ENCODE data around the gene ATP2C2.

DNA sequence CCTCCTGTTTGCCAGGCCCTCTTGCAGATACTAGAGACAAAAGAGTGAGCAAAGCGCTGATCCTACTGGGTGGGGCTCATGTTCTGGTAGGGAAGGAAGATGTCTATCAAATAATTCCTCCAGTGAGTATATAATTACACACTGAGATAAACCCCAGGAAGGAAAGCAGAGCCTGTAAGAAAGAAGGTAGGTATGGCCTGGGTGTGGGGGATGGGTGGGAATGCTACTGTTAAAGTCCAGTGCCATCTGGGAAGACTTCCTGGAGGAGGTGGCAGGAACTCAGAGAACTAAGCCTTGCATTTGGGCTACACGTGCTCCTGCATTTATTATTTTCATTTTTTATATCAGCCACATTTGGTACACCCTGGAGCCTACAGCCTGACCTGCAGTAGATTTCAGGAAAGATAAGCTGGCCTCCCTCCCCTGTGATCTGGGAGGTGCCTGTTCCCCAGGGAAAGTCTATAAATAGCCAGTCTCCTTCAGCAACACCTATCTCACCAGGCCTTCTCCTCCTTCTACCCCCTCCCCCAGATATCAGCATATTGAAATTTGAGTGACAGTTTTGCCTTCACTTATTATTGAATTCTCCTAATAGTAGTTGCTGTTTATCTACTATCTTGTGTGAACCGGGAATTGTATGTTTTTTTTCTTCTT, 11.5 kb downstream of the ATP2C2 start:
- no peak for TF ChIP-seq EZH2 (IDR thresholded peaks at IDR 0.05)
- no peak for TF ChIP-seq POLR2AphosphoS5 (IDR thresholded peaks at IDR 0.05; ENCODE audit: borderline replicate concordance, low read depth, low read length)
- no peak for TF ChIP-seq FOXP2 (optimal IDR thresholded peaks at IDR 0.05; ENCODE audit: control extremely low read depth, extremely low read length, insufficient read depth)
